Measurements from ENCODE around the gene IL3RA.
"Not testable (repeated sequence)": the region's sequence is repeated elsewhere in the genome, so short reads cannot be mapped to it uniquely, and the experiment has no call there.

The IL3RA gene

GRCh38 chrX:1400742-1401471 lies 64.3 kb downstream of the IL3RA start:
- peak; percentile 17 for DNase-seq

- no peak for DNase-seq
Observed at GRCh38 chrX:1401611-1402430, 65.2 kb downstream of the IL3RA start.

GRCh38 chrX:1403228-1403627 lies 66.6 kb downstream of the IL3RA start:
- no peak for DNase-seq

- not testable (repeated sequence) for DNase-seq
Observed at GRCh38 chrX:1403867-1404266, 67.3 kb downstream of the IL3RA start.

GRCh38 chrX:1405769-1406168 lies 69.2 kb downstream of the IL3RA start:
- DNase-seq: not testable (repeated sequence)

- no peak for DNase-seq
Observed at GRCh38 chrX:1407035-1407434, 70.5 kb downstream of the IL3RA start.

GRCh38 chrX:1411326-1411725 lies 74.7 kb downstream of the IL3RA start:
- DNase-seq: peak; percentile 10

- DNase-seq: peak; percentile 13
Observed at GRCh38 chrX:1412551-1413161, 76.1 kb downstream of the IL3RA start.

GRCh38 chrX:1416327-1416784 lies 79.8 kb downstream of the IL3RA start:
- DNase-seq: no peak

GRCh38 chrX:1416965-1417760 lies 80.6 kb downstream of the IL3RA start:
- DNase-seq: peak; percentile 1

- DNase-seq: peak; percentile 11
Observed at GRCh38 chrX:1417921-1418771, 81.6 kb downstream of the IL3RA start.

GRCh38 chrX:1418901-1419544 lies 82.4 kb downstream of the IL3RA start:
- peak; percentile 15 for DNase-seq

GRCh38 chrX:1419545-1420355 lies 83.2 kb downstream of the IL3RA start:
- DNase-seq: peak; percentile 12

GRCh38 chrX:1420371-1420770 lies 83.8 kb downstream of the IL3RA start:
- peak; percentile 5 for DNase-seq

- no peak for DNase-seq
Observed at GRCh38 chrX:1421433-1422134, 85.0 kb downstream of the IL3RA start.

- no peak for DNase-seq
Observed at GRCh38 chrX:1422135-1422465, 85.5 kb downstream of the IL3RA start.

GRCh38 chrX:1423215-1423614 lies 86.6 kb downstream of the IL3RA start:
- no peak for DNase-seq

- no peak for DNase-seq
Observed at GRCh38 chrX:1424147-1424851, 87.7 kb downstream of the IL3RA start.

- DNase-seq: peak; percentile 3
Observed at GRCh38 chrX:1425381-1425780, 88.8 kb downstream of the IL3RA start.

Measured in activated T-cell treated with anti-CD3 and anti-CD28 coated beads, Interleukin-2, amount 50 U/mL, for 1 hour (primary cell).